UCSD-AML1 (cell line): ENCODE results near the gene ESPNL.

ENCODE experiments used
- DNase-seq: peaks from one replicate; lab custom pipeline; 2025; ENCODE audit not compliant: unreplicated experiment; lab: John Stamatoyannopoulos, UW

ESPNL gene

GRCh38 chr2:238155761-238156694 lies 55.9 kb downstream of the ESPNL start:
- DNase-seq: no peak

- no peak for DNase-seq
Observed at GRCh38 chr2:238157506-238158017, 57.4 kb downstream of the ESPNL start.

GRCh38 chr2:238158018-238158508 lies 57.9 kb downstream of the ESPNL start:
- no peak for DNase-seq

- DNase-seq: peak; percentile 62
Observed at GRCh38 chr2:238158509-238159070, 58.5 kb downstream of the ESPNL start, which contains the start of gene ERFE. Gene ERFE, plus strand, starts transcription at chr2:238158970. Its CDS starts 38 bp downstream, at chr2:238159008.

- no peak for DNase-seq
Observed at GRCh38 chr2:238159071-238159539, 59.0 kb downstream of the ESPNL start.

- DNase-seq: no peak
Observed at GRCh38 chr2:238159661-238160205, 59.6 kb downstream of the ESPNL start.

- DNase-seq: no peak
Observed at GRCh38 chr2:238160206-238161129, 60.3 kb downstream of the ESPNL start.

- no peak for DNase-seq
Observed at GRCh38 chr2:238161291-238162051, 61.3 kb downstream of the ESPNL start.

GRCh38 chr2:238162251-238162845 lies 62.2 kb downstream of the ESPNL start:
- DNase-seq: no peak

- no peak for DNase-seq
Observed at GRCh38 chr2:238162846-238163441, 62.8 kb downstream of the ESPNL start.

GRCh38 chr2:238163481-238164198 lies 63.5 kb downstream of the ESPNL start:
- no peak for DNase-seq

- DNase-seq: no peak
Observed at GRCh38 chr2:238164906-238165287, 64.8 kb downstream of the ESPNL start.

- no peak for DNase-seq
Observed at GRCh38 chr2:238165288-238165921, 65.3 kb downstream of the ESPNL start.

GRCh38 chr2:238166391-238167343 lies 66.5 kb downstream of the ESPNL start:
- DNase-seq: no peak

- no peak for DNase-seq
Observed at GRCh38 chr2:238167344-238167715, 67.2 kb downstream of the ESPNL start.

- no peak for DNase-seq
Observed at GRCh38 chr2:238167761-238168160, 67.6 kb downstream of the ESPNL start.
